OCI-LY1 (cell line): ENCODE results near the gene BMX.

ENCODE experiments used
- H2AFZ ChIP-seq: fragments of 200-600 bp; sonication (generic), shearing (Covaris generic); 2 replicates; pipeline ENCODE4 v1.6.0; 2014; ENCODE audit warnings: antibody characterized with exemption, mild to moderate bottlenecking, low read length
- H3F3A ChIP-seq: fragments of 200-600 bp; sonication (generic), shearing (Covaris generic); 2 replicates; pipeline ENCODE4 v1.6.0; 2014; ENCODE audit warnings: mild to moderate bottlenecking, antibody characterized with exemption, low read length, moderate library complexity; ENCODE audit not compliant: insufficient read depth
- H3K27ac ChIP-seq: fragments of 200-600 bp; sonication (generic); 2 replicates; pipeline ENCODE4 v1.5.1; 2014; ENCODE audit warnings: low read length, mixed run types, mild to moderate bottlenecking, low read depth; ENCODE audit not compliant: poor library complexity, severe bottlenecking
- H3K27me3 ChIP-seq: fragments of 200-600 bp; sonication (generic); 2 replicates; pipeline ENCODE4 v1.6.0; 2014; ENCODE audit warnings: antibody characterized with exemption, mild to moderate bottlenecking, low read length, moderate library complexity; ENCODE audit not compliant: insufficient read depth
- H3K36me3 ChIP-seq: fragments of 200-600 bp; sonication (generic); 2 replicates; pipeline ENCODE4 v1.6.1; 2014; ENCODE audit warnings: mild to moderate bottlenecking, antibody characterized with exemption, low read length, moderate library complexity, mixed read lengths; ENCODE audit not compliant: insufficient read depth
- H3K4me1 ChIP-seq: fragments of 200-600 bp; sonication (generic); 2 replicates; pipeline ENCODE4 v1.5.1; 2014; ENCODE audit warnings: mild to moderate bottlenecking, low read length, moderate library complexity; ENCODE audit not compliant: insufficient read depth, severe bottlenecking
- H3K4me2 ChIP-seq: fragments of 200-600 bp; sonication (generic), shearing (Covaris generic); 2 replicates; pipeline ENCODE4 v1.6.1; 2014; ENCODE audit warnings: low read length
- H3K4me3 ChIP-seq: fragments of 200-600 bp; sonication (generic); 2 replicates; pipeline ENCODE4 v1.5.1; 2014; ENCODE audit warnings: low read length, low read depth, mild to moderate bottlenecking, mixed read lengths; ENCODE audit not compliant: poor library complexity, severe bottlenecking
- H3K79me2 ChIP-seq: fragments of 200-600 bp; shearing (Covaris generic); 2 replicates; pipeline ENCODE4 v1.6.1; 2016; ENCODE audit warnings: mixed run types, low read length, mixed read lengths; ENCODE audit not compliant: insufficient read depth
- H3K9ac ChIP-seq: fragments of 200-600 bp; sonication (generic), shearing (Covaris generic); 2 replicates; pipeline ENCODE4 v1.6.1; 2014; ENCODE audit warnings: mild to moderate bottlenecking, low read length, mixed read lengths
- H3K9me2 ChIP-seq: fragments of 200-600 bp; sonication (generic), shearing (Covaris generic); 2 replicates; pipeline ENCODE4 v1.6.1; 2014; ENCODE audit warnings: low read depth, mild to moderate bottlenecking, low read length, mixed read lengths
- H3K9me3 ChIP-seq: fragments of 200-600 bp; shearing (Covaris generic); 2 replicates; pipeline ENCODE4 v1.6.1; 2014; ENCODE audit warnings: low read length, mixed read lengths
- H4K20me1 ChIP-seq: fragments of 200-600 bp; sonication (generic), shearing (Covaris generic); 2 replicates; pipeline ENCODE4 v1.6.0; 2016; ENCODE audit warnings: mild to moderate bottlenecking, low read length; ENCODE audit not compliant: insufficient read depth
- EZH2 ChIP-seq: fragments of 200-600 bp; sonication (generic), shearing (Covaris generic); IDR thresholded peaks from 2 replicates; pipeline ENCODE4 v1.8.0; 2017; ENCODE audit warnings: borderline replicate concordance, mixed run types, mild to moderate bottlenecking, antibody characterized with exemption, low read length, moderate library complexity, mixed read lengths
- TF ChIP-seq, protein P1 (sequence below): fragments of 200-600 bp; sonication (generic), shearing (Covaris generic); IDR thresholded peaks from 2 replicates; pipeline ENCODE4 v1.5.1; 2017; ENCODE audit warnings: mild to moderate bottlenecking, antibody characterized with exemption, low read length, moderate library complexity, mixed read lengths

BMX gene

DNA sequence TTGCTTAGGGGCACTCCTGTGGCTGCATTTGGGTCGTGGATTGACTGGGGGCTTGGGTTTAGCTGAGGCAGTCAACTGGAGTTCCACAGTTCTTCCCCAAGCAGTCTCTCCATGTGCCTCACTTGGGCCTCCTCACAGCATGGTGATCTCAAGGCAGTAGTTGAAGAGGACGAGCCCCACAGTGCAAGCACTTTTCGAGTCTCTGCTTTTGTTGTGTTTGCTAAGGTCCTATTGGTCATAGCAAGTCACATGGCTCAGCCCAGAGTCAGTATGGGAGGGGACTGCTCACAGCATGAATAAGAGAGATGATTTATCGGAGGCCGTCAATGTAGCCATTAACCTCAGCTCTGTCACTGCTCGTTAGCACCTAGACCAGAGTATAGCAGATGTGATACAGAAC lies 29.7 kb downstream of the BMX start:
- H3K4me3 ChIP-seq = no peak overlapping the region
- no peaks in the 10 kb centered on the region for H3K9me2 ChIP-seq
- no peak overlapping the region for H2AFZ ChIP-seq
- H3K79me2 ChIP-seq = no peaks in the 10 kb centered on the region
- no peaks in the 10 kb centered on the region for H3F3A ChIP-seq
- H3K27ac ChIP-seq = no peak overlapping the region
- H3K9me3 ChIP-seq = no peaks in the 10 kb centered on the region
- no peak overlapping the region for H3K4me2 ChIP-seq
- H3K36me3 ChIP-seq = no peaks in the 10 kb centered on the region
- H3K9ac ChIP-seq = no peak overlapping the region
- H3K27me3 ChIP-seq = no peaks in the 10 kb centered on the region
- TF ChIP-seq, protein P1, sequence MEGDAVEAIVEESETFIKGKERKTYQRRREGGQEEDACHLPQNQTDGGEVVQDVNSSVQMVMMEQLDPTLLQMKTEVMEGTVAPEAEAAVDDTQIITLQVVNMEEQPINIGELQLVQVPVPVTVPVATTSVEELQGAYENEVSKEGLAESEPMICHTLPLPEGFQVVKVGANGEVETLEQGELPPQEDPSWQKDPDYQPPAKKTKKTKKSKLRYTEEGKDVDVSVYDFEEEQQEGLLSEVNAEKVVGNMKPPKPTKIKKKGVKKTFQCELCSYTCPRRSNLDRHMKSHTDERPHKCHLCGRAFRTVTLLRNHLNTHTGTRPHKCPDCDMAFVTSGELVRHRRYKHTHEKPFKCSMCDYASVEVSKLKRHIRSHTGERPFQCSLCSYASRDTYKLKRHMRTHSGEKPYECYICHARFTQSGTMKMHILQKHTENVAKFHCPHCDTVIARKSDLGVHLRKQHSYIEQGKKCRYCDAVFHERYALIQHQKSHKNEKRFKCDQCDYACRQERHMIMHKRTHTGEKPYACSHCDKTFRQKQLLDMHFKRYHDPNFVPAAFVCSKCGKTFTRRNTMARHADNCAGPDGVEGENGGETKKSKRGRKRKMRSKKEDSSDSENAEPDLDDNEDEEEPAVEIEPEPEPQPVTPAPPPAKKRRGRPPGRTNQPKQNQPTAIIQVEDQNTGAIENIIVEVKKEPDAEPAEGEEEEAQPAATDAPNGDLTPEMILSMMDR = no peak
- TF ChIP-seq EZH2 = no peak
- no peaks in the 10 kb centered on the region for H4K20me1 ChIP-seq
- H3K4me1 ChIP-seq = no peaks in the 10 kb centered on the region

DNA sequence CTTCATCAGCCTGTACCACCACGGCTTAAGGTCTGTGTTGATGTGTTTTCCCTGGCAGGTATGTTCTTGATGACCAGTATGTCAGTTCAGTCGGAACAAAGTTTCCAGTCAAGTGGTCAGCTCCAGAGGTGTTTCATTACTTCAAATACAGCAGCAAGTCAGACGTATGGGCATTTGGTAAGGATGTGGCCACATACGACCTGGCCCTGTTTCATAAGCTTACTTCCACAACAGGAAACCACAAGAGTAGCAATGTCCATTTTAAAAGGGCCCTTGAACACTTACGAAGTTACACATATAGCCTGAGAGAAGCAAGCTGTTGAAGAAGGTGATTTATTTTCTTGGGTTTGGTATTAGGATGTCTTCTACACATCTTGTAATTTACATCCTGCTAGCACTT lies 46.1 kb downstream of the BMX start:
- Histone ChIP-seq H3K4me3 (no peak overlapping the region), H3K4me1 (no peaks in the 10 kb centered on the region), H3F3A (no peaks in the 10 kb centered on the region), H3K9ac (no peak overlapping the region), H2AFZ (no peak overlapping the region), H3K79me2 (no peaks in the 10 kb centered on the region), H3K27me3 (no peaks in the 10 kb centered on the region), H3K36me3 (no peaks in the 10 kb centered on the region), H3K9me2 (no peaks in the 10 kb centered on the region), H3K27ac (no peak overlapping the region), H3K4me2 (no peak overlapping the region), H4K20me1 (no peaks in the 10 kb centered on the region), H3K9me3 (no peaks in the 10 kb centered on the region)
- TF ChIP-seq, protein P1 = no peak
- TF ChIP-seq EZH2 = no peak

DNA sequence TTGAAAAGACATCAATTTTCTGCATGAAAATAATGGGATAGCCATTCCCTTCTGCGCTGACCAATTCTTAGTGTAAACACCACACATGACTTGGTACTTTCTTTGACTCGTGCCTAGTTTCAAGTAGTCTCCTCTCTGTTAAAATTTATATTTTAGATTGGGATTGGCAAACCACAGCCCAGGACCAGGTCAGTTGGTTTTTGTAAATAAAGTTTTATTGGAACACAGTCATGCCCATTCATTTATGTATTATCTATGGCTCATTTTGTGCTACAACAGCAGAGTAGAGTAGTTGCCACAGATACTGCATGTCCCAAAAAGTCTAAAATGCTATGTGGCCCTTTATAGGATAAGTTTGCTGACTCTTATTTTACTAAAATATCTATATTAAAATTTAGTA lies 46.7 kb downstream of the BMX start:
- Histone ChIP-seq H3K79me2 (no peaks in the 10 kb centered on the region), H2AFZ (no peak overlapping the region), H3F3A (no peaks in the 10 kb centered on the region), H3K9me2 (no peaks in the 10 kb centered on the region), H3K27ac (no peak overlapping the region), H4K20me1 (no peaks in the 10 kb centered on the region), H3K4me2 (no peak overlapping the region), H3K27me3 (no peaks in the 10 kb centered on the region), H3K9me3 (no peaks in the 10 kb centered on the region), H3K9ac (no peak overlapping the region), H3K4me1 (no peaks in the 10 kb centered on the region), H3K36me3 (no peaks in the 10 kb centered on the region), H3K4me3 (no peak overlapping the region)
- TF ChIP-seq EZH2 = no peak
- TF ChIP-seq, protein P1 = no peak
